HCT116 (cell line): ENCODE measurements around the gene THADA.

Source experiments
- CTCF ChIP-seq, 3 experiments: fragments of 200-600 bp in 1 of 3; sonication (generic) in 1 of 3; IDR thresholded peaks in 2 of 3; conservative IDR thresholded peaks in 1 of 3; 2 replicates each; pipeline ENCODE4 v1.5.1; 2012 to 2017; ENCODE audit warnings: low read depth in 2 of 3, low read length in 2 of 3, antibody characterized with exemption in 1 of 3, borderline replicate concordance in 1 of 3, control low read depth in 1 of 3, mild to moderate bottlenecking in 1 of 3, mixed read lengths in 1 of 3, mixed run types in 1 of 3, moderate library complexity in 1 of 3; ENCODE audit not compliant: insufficient read depth in 1 of 3
- POLR2A ChIP-seq: IDR thresholded peaks from 2 replicates; pipeline ENCODE4 v1.7.0; 2011; ENCODE audit warnings: borderline replicate concordance; ENCODE audit not compliant: insufficient read depth, insufficient read length; ENCODE audit errors: extremely low read depth
- POLR2AphosphoS5 ChIP-seq: IDR thresholded peaks from 2 replicates; pipeline ENCODE4 v1.6.1; 2011; ENCODE audit warnings: mild to moderate bottlenecking, low read depth, low read length, moderate library complexity
- SP1 ChIP-seq: IDR thresholded peaks from 2 replicates; pipeline ENCODE4 v1.6.1; 2012; ENCODE audit warnings: low read depth

- TF ChIP-seq POLR2A (no peak), CTCF (IDR thresholded peaks at IDR 0.05 in 2 of 3, conservative IDR thresholded peaks at IDR 0.05 in 1 of 3; ENCODE audit: borderline replicate concordance in 1 of 3, insufficient read depth in 1 of 3, low read depth in 2 of 3, low read length in 2 of 3) (no peak), POLR2AphosphoS5 (no peak), SP1 (no peak)
These were observed 82.6 kb downstream of the THADA start for GRCh38 chr2:43513216-43513615.
